ENCODE data around the gene DGKB.

DGKB gene

DNA sequence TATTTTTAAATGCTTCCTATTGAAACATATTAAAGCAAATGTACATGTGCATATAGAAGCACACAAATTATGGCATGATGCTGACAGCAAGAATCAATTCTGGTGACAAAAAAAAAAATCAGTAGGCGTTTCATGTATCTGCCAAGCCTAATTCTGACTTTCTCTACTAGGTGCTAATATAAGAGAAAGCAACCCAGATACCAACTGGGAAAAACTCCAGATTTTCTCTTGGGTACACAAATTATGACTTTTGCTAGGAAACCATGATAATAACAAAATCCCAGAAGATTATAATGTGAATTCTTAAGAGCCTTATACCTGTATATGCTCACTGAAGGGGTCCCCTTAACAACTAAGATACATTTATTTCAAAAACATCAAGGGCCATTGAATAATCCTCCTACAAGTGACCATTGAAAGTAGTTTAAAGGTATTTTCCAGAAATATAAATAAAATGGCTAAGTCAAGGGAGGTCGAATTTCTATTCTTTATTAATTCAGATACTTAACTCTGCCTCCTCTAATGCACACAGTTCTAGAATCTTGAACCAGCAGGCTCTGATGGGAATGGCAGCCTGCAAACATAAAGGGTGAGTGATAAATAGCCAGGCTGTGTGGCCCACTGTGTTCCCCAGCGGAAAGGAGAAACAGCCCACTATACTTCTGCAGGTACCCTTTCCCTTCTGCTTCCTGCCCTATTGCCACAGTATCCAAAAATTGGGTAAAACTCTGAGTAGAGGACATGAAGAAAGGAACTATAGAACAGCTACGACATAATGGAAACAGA is 84.5 kb downstream of the DGKB start:
- no peak for DNase-seq

DNA sequence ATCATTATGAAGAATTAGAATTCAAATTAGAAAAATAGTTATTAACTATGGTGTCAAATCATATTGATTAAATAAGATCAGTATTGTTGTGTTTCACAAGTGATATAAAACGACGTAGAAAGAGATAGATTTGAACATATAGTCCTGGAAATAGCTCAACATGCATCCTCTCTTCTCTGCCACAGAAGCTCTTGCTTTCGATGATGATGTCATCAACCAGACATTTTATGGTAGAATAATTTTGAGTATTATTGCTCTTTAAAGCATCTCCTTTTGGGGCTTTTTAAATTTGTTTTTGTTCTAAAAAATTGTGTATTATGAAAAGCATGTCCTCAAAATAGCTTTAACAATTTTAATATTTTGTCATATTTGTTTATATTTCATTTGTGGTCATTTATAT is 95.0 kb downstream of the DGKB start:
- DNase-seq: no peak

DNA sequence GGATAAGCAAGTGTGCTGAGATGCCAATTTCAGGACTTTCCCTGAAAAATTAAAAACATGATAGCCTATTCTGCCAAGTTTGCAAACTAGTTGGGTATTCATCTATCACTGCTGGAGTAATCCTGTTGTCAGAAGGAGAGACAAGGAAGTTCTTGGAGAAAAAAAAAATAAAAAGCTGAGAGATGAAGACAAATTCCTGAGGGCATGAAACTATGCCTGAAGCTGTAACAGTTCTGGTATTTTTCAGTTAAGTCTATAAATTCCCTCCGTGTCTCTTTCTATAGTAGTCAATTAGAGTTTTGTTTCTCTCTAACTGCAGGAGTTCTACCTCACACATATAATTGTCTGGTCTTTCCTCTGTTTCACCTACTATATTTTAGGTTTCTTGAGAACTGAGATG is 95.7 kb downstream of the DGKB start:
- no peak for DNase-seq

DNA sequence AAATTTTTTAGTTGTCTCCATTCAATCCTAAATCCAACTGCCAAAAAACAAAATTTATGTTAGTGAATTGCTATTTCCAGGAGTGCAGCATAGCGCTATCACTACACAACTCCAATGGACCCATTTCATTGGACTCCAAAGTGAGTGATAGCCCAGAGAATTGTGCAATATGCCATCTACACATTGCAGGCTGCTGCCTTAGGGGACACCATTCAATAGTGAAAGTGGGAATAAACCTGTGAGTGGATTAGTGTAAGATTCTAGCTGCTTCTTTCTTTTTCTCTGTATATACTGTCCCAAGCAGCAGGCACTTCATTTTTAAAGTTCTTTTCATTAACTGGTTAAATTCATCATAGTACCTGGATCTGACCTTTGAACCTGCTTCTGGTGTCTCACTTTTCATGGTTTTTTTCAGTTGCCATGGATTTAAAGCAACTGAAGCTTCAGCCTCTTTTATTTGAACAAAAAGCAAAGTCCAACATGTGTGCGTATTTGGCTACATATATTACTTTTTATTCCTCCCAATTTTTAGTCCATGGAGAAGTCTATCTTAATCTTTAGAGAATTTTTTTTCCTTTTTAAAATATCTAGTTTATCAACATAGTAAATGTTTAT is 97.3 kb downstream of the DGKB start:
- no peak for DNase-seq

DNA sequence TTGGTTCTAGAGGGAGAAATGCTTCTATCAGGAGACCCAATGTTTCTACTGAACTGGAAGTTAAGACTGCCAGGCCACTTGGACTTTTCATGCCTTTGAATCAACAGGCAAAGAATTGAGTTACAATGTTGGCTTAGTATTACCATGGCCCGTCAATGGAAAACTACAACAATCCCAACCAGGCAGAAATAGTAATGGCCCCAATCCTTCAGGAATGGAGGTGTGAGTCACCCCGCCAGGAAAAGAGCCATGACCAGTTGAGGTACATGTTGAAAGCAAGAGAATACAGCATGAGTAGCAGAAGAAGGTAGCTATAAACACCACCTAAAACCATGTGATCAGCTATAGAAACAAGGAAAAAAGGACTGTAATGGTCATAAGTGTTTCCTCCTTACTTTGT is 101.9 kb downstream of the DGKB start:
- DNase-seq: no peak

DNA sequence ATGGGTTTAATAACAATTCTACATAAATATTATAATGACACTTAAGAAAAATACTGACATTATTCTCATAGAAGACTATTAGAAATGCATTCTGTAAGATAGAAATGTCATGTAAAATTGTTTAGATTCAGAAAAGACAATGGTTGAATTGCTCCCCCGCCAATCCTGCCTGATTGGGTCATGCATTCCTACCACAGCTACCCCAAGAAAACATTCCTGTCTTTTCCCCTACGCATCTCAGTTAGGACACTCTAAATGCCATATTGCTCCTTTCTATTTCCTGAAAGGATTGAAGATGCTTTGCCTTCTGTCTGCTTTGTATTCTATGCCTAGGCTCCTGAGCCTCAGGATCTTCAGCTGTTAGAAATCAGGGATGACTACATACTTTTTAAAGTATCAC is 109.4 kb downstream of the DGKB start:
- no peak for DNase-seq

DNA sequence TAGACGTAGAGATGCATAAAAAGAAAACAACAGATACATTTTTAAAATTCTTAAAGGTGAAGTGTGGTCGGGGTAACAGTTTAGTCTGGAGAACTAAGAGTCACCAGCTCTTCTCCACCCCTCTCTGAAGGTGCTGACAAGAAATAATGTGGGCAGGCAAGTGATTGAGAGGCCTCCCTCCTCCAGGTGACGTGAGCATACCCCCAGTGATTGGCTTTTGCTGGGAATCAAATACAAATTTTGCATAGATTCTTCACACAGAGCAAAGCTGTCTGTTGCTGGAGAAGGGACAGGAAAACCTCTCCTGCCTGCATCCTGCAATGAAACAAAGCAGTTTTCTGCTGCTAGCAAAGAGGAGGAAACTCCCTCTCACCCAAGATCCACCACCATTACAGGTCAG is 115.0 kb downstream of the DGKB start:
- no peak for DNase-seq

DNA sequence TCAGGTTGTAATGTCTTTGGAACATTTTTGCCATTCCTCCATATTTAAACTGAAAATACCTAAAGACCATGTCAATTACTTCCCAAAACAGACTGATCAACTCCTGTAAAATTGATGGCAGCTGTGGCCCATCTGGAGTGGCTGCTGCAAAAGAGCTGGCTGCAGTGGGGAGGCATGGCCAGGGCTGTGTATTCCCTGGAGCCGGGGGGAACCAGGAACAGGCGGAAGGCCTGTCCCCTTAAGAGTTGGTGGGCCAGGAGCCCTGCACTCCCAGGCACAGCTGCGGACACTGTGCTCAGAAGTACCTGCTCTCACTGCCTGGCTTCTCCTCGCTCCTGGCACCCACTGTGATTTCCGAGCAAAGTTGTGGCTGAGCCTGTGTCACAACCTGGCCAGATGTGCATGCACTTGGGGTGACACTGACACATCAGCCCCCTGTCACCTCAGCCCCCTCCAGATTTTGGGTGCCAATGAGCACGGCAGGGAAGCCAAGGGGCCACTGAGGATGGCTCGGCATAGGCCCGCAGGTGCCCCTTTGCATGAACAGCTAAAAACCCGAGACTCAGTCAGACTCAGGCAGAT is 116.1 kb downstream of the DGKB start:
- no peak for DNase-seq

DNA sequence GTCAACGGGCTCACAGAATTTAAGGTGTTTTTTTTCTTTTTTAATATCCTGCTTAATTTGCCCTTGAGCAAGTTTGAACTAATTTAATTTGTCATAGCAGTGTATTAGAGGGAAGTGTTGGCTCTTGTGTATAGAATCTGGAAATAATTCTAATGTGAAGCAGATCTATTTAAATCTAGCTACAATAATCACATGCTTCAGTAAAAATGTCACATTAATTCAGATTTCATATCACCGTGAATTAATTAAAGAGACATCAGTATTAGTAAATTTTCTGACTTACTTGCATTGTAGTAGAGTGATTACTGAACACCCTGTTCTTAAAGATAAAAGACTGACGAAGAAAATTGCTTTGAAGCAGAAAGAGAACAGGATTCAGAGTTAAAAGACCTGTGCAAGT is 124.7 kb downstream of the DGKB start:
- DNase-seq: no peak

DNA sequence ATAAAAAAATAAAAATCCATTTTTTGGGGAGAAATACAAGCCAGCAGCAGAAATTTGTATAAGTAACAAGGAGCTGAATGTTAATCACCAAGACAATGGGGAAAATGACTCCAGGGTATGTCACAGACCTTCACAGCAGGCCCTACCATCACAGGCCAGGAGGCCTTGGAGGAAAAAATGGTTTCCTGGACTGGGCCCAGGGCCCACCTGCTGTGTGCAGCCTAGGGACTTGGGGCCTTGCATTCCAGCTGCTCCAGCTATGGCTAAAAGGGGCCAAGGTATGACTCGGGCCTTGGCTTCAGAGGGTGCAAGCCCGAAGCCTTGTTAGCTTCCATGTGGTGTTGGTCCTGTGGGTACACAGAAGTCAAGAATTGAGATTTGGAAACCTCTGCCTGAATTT is 126.3 kb downstream of the DGKB start:
- no peak for DNase-seq

DNA sequence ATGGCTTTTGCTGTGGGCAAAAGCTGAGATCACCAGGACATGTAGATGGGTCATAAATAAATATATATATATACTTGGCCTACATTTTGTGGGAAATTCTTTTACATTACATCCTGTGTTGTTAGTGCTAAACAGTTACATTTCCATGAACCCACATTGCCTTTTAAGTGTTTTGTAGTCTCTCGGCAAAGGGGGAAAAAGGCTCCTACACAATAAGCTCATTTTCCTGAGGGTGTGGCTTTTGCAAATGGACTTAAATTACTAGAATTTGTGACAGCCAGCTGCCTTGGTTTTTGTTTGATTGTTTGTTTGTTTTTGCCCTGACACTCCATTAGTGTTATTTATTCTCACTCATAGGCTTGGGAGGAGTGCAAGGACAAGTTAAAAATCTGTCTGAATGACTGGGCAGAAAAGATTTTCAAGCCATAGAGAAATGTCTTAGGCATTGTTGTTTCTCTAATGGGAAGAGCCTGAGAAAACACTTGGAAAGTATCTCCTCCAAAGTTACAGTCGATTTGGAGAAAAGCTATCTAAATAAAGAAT is 128.8 kb downstream of the DGKB start:
- no peak for DNase-seq

DNA sequence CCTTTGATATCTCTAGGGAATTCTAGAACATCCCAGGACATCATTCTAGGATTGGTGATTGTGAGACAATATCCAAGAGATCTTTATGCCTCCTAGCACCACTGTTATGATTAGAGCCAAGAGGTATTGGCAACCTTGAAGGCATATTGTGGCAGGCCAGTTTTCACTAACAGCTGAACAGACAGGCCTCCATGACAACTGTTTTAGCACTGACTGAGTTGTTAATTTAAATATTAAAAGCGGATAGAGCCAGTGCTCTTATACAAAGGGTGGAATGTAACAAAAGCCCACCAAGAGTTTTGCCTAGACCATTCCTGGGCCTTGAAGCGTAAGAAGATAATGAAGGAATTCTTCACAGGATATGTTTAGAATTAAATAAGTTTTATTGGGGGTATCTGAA is 131.9 kb downstream of the DGKB start:
- DNase-seq: no peak

DNA sequence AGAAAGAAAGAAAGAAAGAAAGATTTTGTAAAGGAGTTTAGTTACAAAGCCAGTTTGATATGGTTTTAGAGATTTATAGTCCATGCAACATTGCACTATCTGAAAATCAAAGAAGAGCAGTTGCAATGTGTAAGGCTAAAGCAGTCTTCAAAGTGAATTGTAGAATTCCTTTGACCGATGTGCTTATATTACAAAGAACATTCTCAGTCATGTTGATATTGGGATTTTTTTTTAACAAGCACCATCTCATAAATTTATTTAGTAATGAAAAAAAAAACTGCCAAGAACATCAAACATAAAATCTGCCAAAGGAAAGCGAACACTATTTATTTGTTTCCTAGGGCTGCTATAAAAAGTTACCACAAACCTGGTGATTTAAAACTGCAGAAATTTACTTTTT is 133.3 kb downstream of the DGKB start:
- no peak for DNase-seq

DNA sequence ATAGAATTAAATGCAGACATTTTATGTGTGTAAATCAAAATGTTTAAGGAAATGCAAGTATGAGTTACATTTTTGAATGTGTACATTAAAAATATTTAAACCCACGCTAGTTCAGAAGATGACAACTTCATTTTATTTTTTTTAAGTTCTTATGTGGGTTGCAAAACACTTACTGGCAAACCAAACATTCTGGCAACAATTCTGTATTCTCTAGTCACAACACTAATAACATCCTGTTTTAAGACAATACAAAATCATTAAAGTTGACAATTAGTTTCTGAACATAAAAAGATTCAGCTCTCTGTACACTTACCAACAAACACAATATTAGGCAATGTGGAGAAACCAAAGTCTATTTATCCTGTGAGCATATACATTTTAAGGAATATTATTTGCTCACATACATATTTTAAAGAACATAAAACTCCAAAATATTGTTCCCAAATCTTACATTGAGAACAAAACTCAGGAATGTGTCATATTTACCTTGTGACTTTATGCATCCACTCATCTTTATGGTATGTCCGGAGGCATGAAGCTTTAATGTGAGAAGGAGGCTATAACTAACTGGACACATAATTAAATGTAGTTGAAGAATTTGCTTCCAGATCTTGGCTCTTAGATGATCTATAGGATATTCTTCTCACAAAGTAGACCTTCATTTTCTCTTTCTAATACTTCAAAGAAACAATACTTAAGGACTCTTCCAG is 134.7 kb downstream of the DGKB start:
- no peak for DNase-seq

DNA sequence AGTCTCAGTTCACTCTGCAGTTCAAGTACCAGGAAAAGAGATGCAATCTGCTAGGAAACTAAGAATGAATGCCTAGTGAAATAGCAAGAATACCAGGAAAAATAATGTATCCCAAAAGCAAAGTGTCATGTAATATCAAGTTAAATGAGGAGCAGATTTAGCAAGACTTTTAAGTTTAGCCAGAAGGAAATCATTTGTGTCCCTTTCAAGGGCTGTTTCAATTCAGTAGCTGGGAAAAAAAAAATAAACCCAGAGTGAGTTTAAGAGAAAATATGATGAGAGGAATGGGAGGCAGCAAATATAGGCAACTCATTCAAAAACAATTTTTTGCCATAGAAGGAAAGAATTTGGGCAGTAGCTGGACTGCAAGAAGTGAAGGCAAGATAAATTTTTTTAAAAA is 135.8 kb downstream of the DGKB start:
- no peak for DNase-seq

DNA sequence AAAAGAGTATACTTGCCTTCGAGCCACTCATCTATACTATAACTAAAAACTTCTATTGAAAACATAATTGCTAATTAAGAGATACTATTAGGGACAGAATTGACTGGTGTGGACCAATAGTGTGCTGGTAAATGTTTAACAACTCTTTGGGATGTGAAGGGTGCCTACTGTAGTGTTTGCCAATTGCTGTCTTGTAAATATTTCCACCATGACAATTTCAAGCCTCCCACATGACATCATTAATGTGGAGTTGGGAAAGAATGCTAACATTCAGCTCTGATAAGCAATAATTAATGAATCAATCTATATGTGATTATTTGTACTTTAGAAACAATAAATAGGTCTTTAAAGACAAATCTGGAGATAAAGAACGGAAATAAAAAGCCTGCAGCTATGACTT is 136.8 kb downstream of the DGKB start:
- DNase-seq: no peak

DNA sequence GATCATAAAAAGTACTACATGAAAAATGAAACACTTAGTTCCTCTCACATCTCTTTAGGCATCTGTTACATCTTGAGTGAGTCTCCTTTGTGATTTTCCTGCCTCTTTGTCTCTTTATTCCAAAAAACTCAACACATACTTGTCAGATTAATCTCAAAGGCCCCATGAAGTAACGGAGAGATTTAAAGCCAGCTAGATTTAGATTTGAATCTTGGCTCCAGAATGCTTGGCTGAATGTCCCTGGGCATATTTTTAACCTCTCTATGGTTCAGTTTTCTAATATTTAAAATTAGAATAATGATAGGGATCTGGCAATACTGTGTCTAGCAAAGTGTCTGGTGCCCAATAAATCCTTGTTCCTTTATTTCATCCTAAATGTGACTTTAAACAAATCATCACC is 140.0 kb downstream of the DGKB start:
- DNase-seq: no peak

DNA sequence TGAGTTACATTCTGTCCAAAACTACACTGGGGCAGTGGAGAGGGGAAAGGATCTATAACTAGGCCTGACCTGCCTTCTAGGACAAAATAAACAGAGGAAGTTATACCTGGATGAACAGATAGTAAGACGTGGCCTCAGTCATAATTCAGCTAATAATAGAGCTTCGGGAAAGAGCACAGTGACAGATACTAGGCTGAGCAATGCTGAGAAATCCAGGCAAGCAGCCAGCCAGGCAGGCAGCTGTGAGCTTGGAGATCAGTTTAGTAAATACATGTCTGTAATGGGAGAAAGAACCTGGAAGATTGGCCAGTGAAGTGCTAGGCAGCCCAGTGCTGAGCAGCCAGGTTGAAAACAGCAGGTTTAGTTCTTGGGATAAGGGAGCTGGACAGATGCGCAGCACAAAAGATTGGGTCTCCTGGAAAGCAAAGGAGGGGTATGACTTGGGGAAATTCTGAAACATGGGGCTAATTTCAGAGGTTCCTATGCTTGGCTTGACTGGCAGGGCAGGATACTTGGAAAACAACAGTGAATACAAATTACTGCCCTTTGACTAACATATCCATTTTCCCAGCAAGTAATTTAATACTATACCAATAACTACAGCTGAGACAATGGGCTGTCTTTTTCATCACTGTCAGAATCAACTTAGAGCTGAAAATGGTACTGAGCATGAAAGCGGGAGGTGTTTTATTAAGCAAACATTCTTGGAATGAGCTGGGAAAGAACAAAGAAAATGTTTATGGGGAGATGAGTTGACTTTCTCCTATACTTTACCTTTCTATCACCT is 140.8 kb downstream of the DGKB start:
- no peak for DNase-seq

DNA sequence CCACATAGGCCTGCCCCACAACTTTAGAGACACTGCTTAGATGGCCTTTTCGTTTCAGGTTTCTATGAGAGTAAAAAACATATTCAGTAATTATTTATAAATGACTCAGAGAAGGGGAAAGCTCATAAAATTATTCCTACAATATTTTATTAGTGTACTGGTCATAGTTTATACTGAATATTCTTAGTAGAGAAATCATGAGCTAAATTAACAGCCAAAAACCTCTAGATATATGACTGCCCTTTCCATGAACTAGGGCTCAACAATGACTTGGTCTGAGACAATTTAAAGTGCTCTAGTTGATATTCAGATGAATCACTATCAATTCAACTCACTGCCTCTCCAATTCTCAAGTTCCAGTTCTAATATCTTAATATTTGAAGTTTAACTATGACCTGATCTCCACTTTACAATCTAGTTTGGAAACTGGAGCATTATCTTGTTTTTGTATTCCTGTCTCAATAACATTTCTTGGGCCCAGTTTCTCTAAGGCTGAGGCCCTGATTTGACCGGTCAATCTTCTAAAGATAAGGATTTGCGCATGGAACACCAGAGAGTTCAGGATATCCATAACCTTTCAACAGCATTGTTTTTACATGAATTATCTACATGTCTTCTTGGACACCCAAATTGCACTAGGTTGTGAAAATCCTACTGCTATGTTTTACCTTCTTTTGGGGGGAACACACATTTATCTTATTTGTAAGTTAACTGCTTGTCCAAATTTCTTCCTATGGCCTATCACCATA is 141.6 kb downstream of the DGKB start:
- DNase-seq: no peak

DNA sequence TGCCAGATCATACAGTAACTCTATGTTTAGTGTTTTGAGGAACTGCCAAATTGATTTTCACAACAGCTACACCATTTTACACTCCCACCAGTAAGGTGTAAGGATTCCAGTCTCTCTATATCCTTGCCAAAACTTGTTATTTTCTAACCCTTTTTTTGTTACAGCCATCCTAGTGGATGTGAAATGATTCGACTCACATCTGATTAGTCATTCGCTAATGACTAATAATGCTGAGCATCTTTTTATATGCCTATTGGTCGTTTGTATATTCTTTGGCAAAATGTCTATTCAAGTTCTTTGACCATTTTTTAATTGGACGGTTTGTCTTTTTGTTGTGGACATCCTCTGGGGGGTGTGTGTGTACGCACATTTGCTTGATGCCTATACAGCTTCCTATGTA is 142.8 kb downstream of the DGKB start:
- no peak for DNase-seq

DNA sequence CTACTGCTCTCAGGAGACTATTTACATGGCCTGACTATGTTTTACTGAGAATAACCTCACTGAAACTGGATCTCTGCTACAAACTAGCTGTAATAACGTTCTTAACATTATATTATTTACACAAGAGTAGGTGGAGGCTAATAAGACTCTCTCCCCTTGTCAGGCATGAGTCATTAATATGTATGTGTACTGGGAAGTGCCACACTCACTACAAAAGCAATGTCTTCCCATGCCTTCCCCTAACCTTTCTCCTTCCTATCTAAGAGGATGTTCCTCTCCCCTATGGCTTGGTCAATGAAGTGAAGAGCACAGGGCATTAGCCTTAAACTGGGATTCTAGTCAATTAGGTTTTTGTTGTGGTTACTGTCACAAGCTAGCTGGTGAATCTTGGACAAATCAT is 147.9 kb downstream of the DGKB start:
- no peak for DNase-seq

DNA sequence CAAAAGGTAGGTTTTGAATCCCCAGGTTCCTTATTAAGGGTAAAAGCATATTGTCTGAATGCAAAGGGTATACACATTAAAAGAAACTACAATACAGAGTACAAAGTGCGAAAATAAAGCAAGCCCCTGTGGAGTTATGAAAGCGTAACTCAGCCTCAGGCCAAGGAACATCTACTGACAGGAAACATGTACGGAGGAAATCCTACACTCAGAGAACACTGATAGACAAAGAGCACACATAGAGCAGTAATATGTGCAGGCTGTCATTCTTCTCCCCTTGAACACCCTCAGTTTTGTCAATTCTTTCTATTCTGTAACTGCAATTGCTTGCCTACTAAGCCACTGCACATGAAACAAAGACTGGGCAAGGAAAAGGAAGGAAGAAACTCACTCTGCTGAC is 150.2 kb downstream of the DGKB start:
- no peak for DNase-seq
